Large intestine (tissue), 3 donors: Measurements from ENCODE around the gene ST14. TPM values are rescaled to one million over a fixed set of nuclear protein-coding genes. Genes with fewer than 3 reads are reported as not detected.
"Not testable (repeated sequence)": the region's sequence is repeated elsewhere in the genome, so short reads cannot be mapped to it uniquely, and the experiment has no call there.

Source experiments
- DNase-seq, 2 donors: peaks; one replicate each; pipeline versions ENCODE4 v3.0.0 to v3.0.0-alpha.2; 2013
- H3K27ac ChIP-seq: one replicate; pipeline ENCODE4 v1.5.1; 2013; ENCODE audit warnings: low read length
- H3K27me3 ChIP-seq: 2 replicates; pipeline ENCODE4 v1.6.1; 2013; ENCODE audit warnings: low read length; ENCODE audit not compliant: control insufficient read depth, insufficient read depth
- H3K36me3 ChIP-seq: 2 replicates; pipeline ENCODE4 v1.6.1; 2013; ENCODE audit warnings: low read length; ENCODE audit not compliant: control insufficient read depth, insufficient read depth
- H3K4me1 ChIP-seq: one replicate; pipeline ENCODE4 v1.6.1; 2013; ENCODE audit warnings: low read length; ENCODE audit not compliant: control insufficient read depth, insufficient read depth
- H3K4me3 ChIP-seq: one replicate; pipeline ENCODE4 v1.5.1; 2013; ENCODE audit warnings: low read length
- H3K9me3 ChIP-seq: one replicate; pipeline ENCODE4 v1.6.1; 2013; ENCODE audit warnings: mild to moderate bottlenecking, low read depth, low read length, moderate library complexity; ENCODE audit not compliant: control insufficient read depth
- WGBS: methylation state at CpG from one replicate; pipeline ENCODE4 v1.1.5; 2013; ENCODE audit warnings: low lambda C conversion rate; ENCODE audit not compliant: insufficient coverage; 5-methylcytosine and 5-hydroxymethylcytosine counted together
- polyA plus RNA-seq: library from polyadenylated mRNA; unstranded; fragments of 120-200 nt; gene quantifications from one replicate; pipeline ENCODE4 v1.2.1, GENCODE V29; 2013

ST14 gene
- polyA plus RNA-seq, 1 donor, result 164 TPM

GRCh38 chr11:130227373-130227772 is 67.8 kb downstream of the ST14 start:
- Histone ChIP-seq H3K27me3 (no peaks in the 10 kb centered on the region), H3K36me3 (no peaks in the 10 kb centered on the region), H3K4me1 (no peaks in the 10 kb centered on the region), H3K27ac (no peak overlapping the region), H3K9me3 (no peaks in the 10 kb centered on the region), H3K4me3 (no peak overlapping the region)
- DNase-seq, result no peak
- WGBS, result no CpG with 5 or more reads among the region's 4 CpGs

DNA sequence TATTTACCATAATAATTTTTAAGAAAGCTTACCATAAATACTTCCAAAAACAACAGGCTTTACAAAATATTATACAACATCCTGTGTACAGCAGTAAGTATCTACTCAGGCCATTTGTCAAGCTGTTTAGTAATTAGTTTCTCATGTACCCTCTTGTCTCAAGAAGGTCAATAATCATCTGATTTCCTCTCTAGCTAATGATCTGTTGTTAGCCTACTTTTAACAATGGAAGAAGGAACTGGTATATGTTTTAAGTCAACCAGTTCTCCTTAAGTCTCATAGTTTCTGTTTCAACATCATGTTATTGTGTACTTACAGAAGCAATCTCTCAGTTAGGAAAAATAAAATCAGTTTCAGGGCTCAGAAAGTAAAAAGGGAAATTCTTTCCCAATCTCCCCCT is 73.9 kb downstream of the ST14 start:
- not testable (repeated sequence) for H3K27me3 ChIP-seq, H3K27ac ChIP-seq, H3K9me3 ChIP-seq, DNase-seq, H3K4me3 ChIP-seq, H3K4me1 ChIP-seq
- peaks cover 25% of the 10 kb centered on the region for H3K36me3 ChIP-seq

- not testable (repeated sequence) for H3K27ac ChIP-seq, H3K27me3 ChIP-seq, DNase-seq, H3K4me3 ChIP-seq, H3K9me3 ChIP-seq, H3K4me1 ChIP-seq
- H3K36me3 ChIP-seq, result peaks cover 26% of the 10 kb centered on the region
- no CpG with 5 or more reads among the region's 3 CpGs for whole genome bisulfite sequencing
Observed at GRCh38 chr11:130233888-130234287, 74.3 kb downstream of the ST14 start.

GRCh38 chr11:130234315-130234714 is 74.7 kb downstream of the ST14 start:
- no peak overlapping the region for H3K27ac ChIP-seq
- no peak overlapping the region for H3K4me3 ChIP-seq
- peaks cover 31% of the 10 kb centered on the region for H3K36me3 ChIP-seq
- H3K9me3 ChIP-seq, result no peaks in the 10 kb centered on the region
- H3K4me1 ChIP-seq, result no peaks in the 10 kb centered on the region
- DNase-seq, result no peak
- H3K27me3 ChIP-seq, result no peaks in the 10 kb centered on the region

GRCh38 chr11:130237282-130238006 is 77.9 kb downstream of the ST14 start:
- Histone ChIP-seq H3K27me3 (no peaks in the 10 kb centered on the region), H3K36me3 (peaks cover 32% of the 10 kb centered on the region), H3K9me3 (no peaks in the 10 kb centered on the region), H3K4me3 (no peak overlapping the region), H3K4me1 (no peaks in the 10 kb centered on the region), H3K27ac (no peak overlapping the region)
- WGBS, result 100% methylated on average over 1 of the region's 6 CpGs
- DNase-seq, result no peak

DNA sequence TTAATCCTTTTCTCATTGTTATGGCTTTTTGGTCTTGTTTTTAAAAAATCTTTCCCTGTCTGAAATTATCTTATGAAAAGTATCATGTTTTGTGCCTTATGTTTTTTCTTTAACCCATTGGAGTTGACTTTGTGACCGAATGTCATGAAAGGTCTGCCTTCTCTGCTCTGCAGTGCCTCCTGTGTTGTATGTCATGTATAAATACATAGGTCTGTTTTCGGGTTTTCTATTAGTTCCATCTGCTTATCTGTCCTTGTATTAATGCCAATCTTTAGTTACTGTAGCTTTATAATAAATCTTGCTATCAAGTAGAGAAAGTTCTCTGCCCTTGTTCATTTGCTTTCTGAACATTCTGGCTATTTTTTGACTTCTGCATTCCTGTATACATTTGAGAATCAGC is 82.1 kb downstream of the ST14 start:
- Histone ChIP-seq H3K27me3 (no peaks in the 10 kb centered on the region), H3K36me3 (peaks cover 16% of the 10 kb centered on the region), H3K9me3 (no peaks in the 10 kb centered on the region), H3K4me1 (peaks cover 10% of the 10 kb centered on the region), H3K4me3 (no peak overlapping the region), H3K27ac (no peak overlapping the region)
- WGBS, result no CpG with 5 or more reads among the region's 2 CpGs
- DNase-seq, result no peak

- H3K4me3 ChIP-seq, result no peak overlapping the region
- H3K36me3 ChIP-seq, result peaks cover 6% of the 10 kb centered on the region
- peaks cover 10% of the 10 kb centered on the region for H3K4me1 ChIP-seq
- peak overlapping the region; percentile 51 for H3K27ac ChIP-seq
- no peaks in the 10 kb centered on the region for H3K9me3 ChIP-seq
- DNase-seq, result peak; percentile 37 to 69
- H3K27me3 ChIP-seq, result no peaks in the 10 kb centered on the region
- 20% methylated on average over 1 of the region's 2 CpGs for WGBS
Observed at GRCh38 chr11:130243816-130244215, 84.2 kb downstream of the ST14 start.

- H3K27ac ChIP-seq, result no peak overlapping the region
- no peaks in the 10 kb centered on the region for H3K36me3 ChIP-seq
- 92% methylated on average over 2 of the region's 3 CpGs for WGBS
- no peaks in the 10 kb centered on the region for H3K27me3 ChIP-seq
- H3K9me3 ChIP-seq, result no peaks in the 10 kb centered on the region
- peaks cover 10% of the 10 kb centered on the region for H3K4me1 ChIP-seq
- no peak for DNase-seq
- no peak overlapping the region for H3K4me3 ChIP-seq
Observed at GRCh38 chr11:130244848-130245247, 85.3 kb downstream of the ST14 start.

DNA sequence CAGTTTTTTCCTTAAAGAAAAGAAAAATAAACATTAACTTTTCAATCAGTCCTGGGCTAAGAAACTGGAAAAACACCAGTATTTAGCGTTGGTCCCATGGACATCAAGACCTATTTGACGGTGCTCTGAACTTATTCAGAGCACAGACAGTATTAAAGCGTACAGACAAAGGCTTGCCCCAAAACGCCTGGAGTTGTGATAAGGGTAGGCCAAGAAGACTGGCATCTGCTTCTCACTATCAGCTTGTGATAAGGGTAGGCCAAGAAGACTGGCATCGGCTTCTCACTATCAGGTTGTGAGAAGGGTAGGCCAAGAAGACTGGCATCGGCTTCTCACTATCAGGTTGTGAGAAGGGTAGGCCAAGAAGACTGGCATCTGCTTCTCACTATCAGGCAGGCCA is 85.8 kb downstream of the ST14 start:
- peaks cover 10% of the 10 kb centered on the region for H3K4me1 ChIP-seq
- WGBS, result no CpG with 5 or more reads among the region's 6 CpGs
- not testable (repeated sequence) for H3K27me3 ChIP-seq, H3K36me3 ChIP-seq, H3K9me3 ChIP-seq, DNase-seq, H3K27ac ChIP-seq, H3K4me3 ChIP-seq

DNA sequence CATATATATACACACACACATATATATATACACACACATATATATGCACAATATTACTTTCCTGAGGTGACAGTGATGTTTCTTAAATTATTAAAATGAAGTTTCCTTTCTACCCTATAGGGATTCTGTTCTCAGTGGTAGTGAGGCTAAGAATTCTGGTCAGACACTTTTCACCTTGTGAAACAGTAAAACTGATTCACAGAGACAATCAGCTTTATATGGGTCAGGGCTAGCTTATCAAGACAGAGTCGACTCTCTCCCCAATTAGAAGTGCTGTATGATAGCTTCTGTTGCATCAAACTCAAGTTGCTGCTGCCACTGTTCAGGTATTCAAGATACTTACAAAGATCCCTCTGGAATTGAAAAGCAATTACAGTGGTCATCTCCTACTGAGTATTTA is 86.7 kb downstream of the ST14 start:
- peaks cover 2% of the 10 kb centered on the region for H3K36me3 ChIP-seq
- no peaks in the 10 kb centered on the region for H3K9me3 ChIP-seq
- DNase-seq, result no peak
- H3K27me3 ChIP-seq, result no peaks in the 10 kb centered on the region
- no peak overlapping the region for H3K4me3 ChIP-seq
- peaks cover 10% of the 10 kb centered on the region for H3K4me1 ChIP-seq
- no CpG with 5 or more reads among the region's 1 CpG for WGBS
- H3K27ac ChIP-seq, result no peak overlapping the region

DNA sequence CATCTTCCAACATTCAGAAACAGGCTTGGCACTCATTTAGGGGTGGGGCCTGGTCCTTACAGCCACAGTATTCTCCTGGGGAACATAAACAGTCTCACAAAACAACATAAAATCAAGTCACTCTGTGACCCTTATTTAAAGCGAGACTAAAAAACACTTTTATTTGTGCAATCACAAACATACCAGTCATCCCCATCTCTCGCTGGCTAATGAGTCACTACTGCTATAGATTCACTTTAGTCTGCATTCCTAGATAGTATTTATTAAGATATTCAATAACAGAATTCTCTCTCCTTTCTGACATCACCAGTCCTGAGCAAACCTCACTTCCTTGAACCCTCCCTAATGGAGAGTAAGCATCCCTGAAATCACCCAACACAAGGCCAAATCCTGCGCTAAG is 87.2 kb downstream of the ST14 start:
- no peak overlapping the region for H3K27ac ChIP-seq

More for the DNA sequence above, 87.2 kb downstream of the ST14 start:
- Histone ChIP-seq H3K9me3 (no peaks in the 10 kb centered on the region), H3K4me1 (peaks cover 10% of the 10 kb centered on the region), H3K4me3 (no peak overlapping the region), H3K36me3 (peaks cover 2% of the 10 kb centered on the region), H3K27me3 (no peaks in the 10 kb centered on the region)
- DNase-seq, result no peak
- WGBS, result 83% methylated on average over 1 of the region's 3 CpGs
